RWPE2 (cell line): Measurements from ENCODE around the gene PDZD8.
A peak's percentile ranks its signal among the peaks of the same experiment; 100 is the strongest.

Experiments used
- ATAC-seq: fragments of 200-7000 bp; cut with Tn5 transposase; 3 replicates; pipeline ENCODE4 v1.9.1; 2021; ENCODE audit warnings: low read depth
- DNase-seq: peaks from one replicate; pipeline ENCODE4 v3.0.0-alpha.2; 2020; ENCODE audit warnings: low spot score
- H3K27ac ChIP-seq: fragments of 450-650 bp; 2 replicates; pipeline ENCODE4 v1.5.1; 2017; ENCODE audit warnings: mild to moderate bottlenecking; ENCODE audit not compliant: poor library complexity, severe bottlenecking
- H3K27me3 ChIP-seq: fragments of 250-450 bp; sonication (Bioruptor Pico); 2 replicates; pipeline ENCODE4 v1.5.1; 2021; ENCODE audit warnings: mild to moderate bottlenecking, moderate library complexity; ENCODE audit not compliant: insufficient read depth, poor library complexity, severe bottlenecking
- H3K36me3 ChIP-seq: fragments of 250-450 bp; sonication (Bioruptor Pico); 2 replicates; pipeline ENCODE4 v1.5.1; 2020; ENCODE audit warnings: low read depth, mild to moderate bottlenecking, moderate library complexity
- H3K4me1 ChIP-seq: fragments of 250-450 bp; sonication (Bioruptor Pico); 2 replicates; pipeline ENCODE4 v1.5.1; 2021; ENCODE audit warnings: mild to moderate bottlenecking, moderate library complexity; ENCODE audit not compliant: insufficient read depth, poor library complexity, severe bottlenecking
- H3K4me3 ChIP-seq: fragments of 250-450 bp; sonication (Bioruptor Pico); 2 replicates; pipeline ENCODE4 v1.5.1; 2021; ENCODE audit warnings: mild to moderate bottlenecking, moderate library complexity; ENCODE audit not compliant: severe bottlenecking
- H3K9me3 ChIP-seq: fragments of 250-450 bp; sonication (Bioruptor Pico); 2 replicates; pipeline ENCODE4 v1.5.1; 2021; ENCODE audit warnings: mild to moderate bottlenecking, moderate library complexity; ENCODE audit not compliant: severe bottlenecking
- CTCF ChIP-seq: fragments of 450-650 bp; IDR thresholded peaks from one replicate; pipeline ENCODE4 v1.5.1; 2017; ENCODE audit warnings: mild to moderate bottlenecking, moderate library complexity; ENCODE audit not compliant: poor library complexity, severe bottlenecking

Gene PDZD8

GRCh38 chr10:117375360-117376178, at the start of gene PDZD8:
Gene PDZD8, minus strand, starts transcription at chr10:117375440. Its CDS starts 213 bp downstream, at chr10:117375227.
- no peaks in the 10 kb centered on the region for H3K27me3 ChIP-seq
- peak within 1 kb of the TSS; percentile 91 for H3K4me3 ChIP-seq
- peaks cover 25% of the 10 kb centered on the region for H3K4me1 ChIP-seq
- peak; percentile 79 for ATAC-seq
- TF ChIP-seq CTCF: no peak
- H3K9me3 ChIP-seq: no peaks in the 10 kb centered on the region
- peak; percentile 91 for DNase-seq
- H3K36me3 ChIP-seq: peaks cover 5% of the 10 kb centered on the region; the same call in 1 of the 2 replicates
- peak within 1 kb of the TSS; percentile 51 for H3K27ac ChIP-seq

GRCh38 chr10:117424171-117424570, 48.9 kb upstream of the PDZD8 start:
- no peak overlapping the region for H3K4me3 ChIP-seq
- DNase-seq: no peak
- no peak for TF ChIP-seq CTCF
- no peak for ATAC-seq
- H3K27ac ChIP-seq: no peak overlapping the region
- no peaks in the 10 kb centered on the region for H3K27me3 ChIP-seq
- H3K4me1 ChIP-seq: peaks cover 6% of the 10 kb centered on the region
- H3K36me3 ChIP-seq: no peaks in the 10 kb centered on the region
- peaks cover 3% of the 10 kb centered on the region for H3K9me3 ChIP-seq

- DNase-seq (no peak), ATAC-seq (no peak)
- TF ChIP-seq CTCF: no peak
- H3K36me3 ChIP-seq: no peaks in the 10 kb centered on the region
- peaks cover 16% of the 10 kb centered on the region for H3K4me1 ChIP-seq
- H3K9me3 ChIP-seq: peaks cover 3% of the 10 kb centered on the region
- H3K4me3 ChIP-seq: no peak overlapping the region
- no peaks in the 10 kb centered on the region for H3K27me3 ChIP-seq
- H3K27ac ChIP-seq: no peak overlapping the region
Measured at GRCh38 chr10:117421985-117422384, 46.7 kb upstream of the PDZD8 start.

GRCh38 chr10:117420768-117421167, 45.5 kb upstream of the PDZD8 start:
- Histone ChIP-seq H3K27ac (no peak overlapping the region), H3K4me1 (peaks cover 23% of the 10 kb centered on the region), H3K27me3 (no peaks in the 10 kb centered on the region), H3K4me3 (no peak overlapping the region), H3K36me3 (no peaks in the 10 kb centered on the region), H3K9me3 (peaks cover 3% of the 10 kb centered on the region)
- TF ChIP-seq CTCF: no peak
- no peak for ATAC-seq
- no peak for DNase-seq

GRCh38 chr10:117419921-117420320, 44.7 kb upstream of the PDZD8 start:
- no peak for ATAC-seq
- Histone ChIP-seq H3K4me1 (peaks cover 23% of the 10 kb centered on the region), H3K27ac (no peak overlapping the region)

More at GRCh38 chr10:117419921-117420320, 44.7 kb upstream of the PDZD8 start:
- Histone ChIP-seq H3K9me3 (peaks cover 3% of the 10 kb centered on the region), H3K36me3 (no peaks in the 10 kb centered on the region), H3K27me3 (no peaks in the 10 kb centered on the region), H3K4me3 (no peak overlapping the region)
- TF ChIP-seq CTCF: no peak
- DNase-seq: no peak
